Cortex of kidney (tissue), 1 donor: ENCODE measurements around the gene P2RX2.

Experiments used
- DNase-seq: peaks from one replicate; lab custom pipeline; 2025; lab: John Stamatoyannopoulos, UW

Gene P2RX2

GRCh38 chr12:132620113-132620898 lies 1.7 kb downstream of the P2RX2 start:
- no peak for DNase-seq

GRCh38 chr12:132620899-132621656 lies 2.5 kb downstream of the P2RX2 start:
- no peak for DNase-seq

GRCh38 chr12:132621657-132622435 lies 3.3 kb downstream of the P2RX2 start:
- no peak for DNase-seq

GRCh38 chr12:132622437-132623071 lies 4.0 kb downstream of the P2RX2 start:
- no peak for DNase-seq

GRCh38 chr12:132623072-132623869 lies 4.7 kb downstream of the P2RX2 start:
- DNase-seq = no peak

GRCh38 chr12:132624186-132624855 lies 5.7 kb downstream of the P2RX2 start:
- DNase-seq = no peak

GRCh38 chr12:132624910-132625630 lies 6.5 kb downstream of the P2RX2 start:
- DNase-seq = no peak

GRCh38 chr12:132625731-132626430 lies 7.3 kb downstream of the P2RX2 start:
- no peak for DNase-seq

- no peak for DNase-seq
Observed at GRCh38 chr12:132629330-132629729, 10.8 kb downstream of the P2RX2 start.

- DNase-seq = no peak
Observed at GRCh38 chr12:132630672-132631071, 12.1 kb downstream of the P2RX2 start.

- no peak for DNase-seq
Observed at GRCh38 chr12:132631666-132632065, 13.1 kb downstream of the P2RX2 start.

- DNase-seq = no peak
Observed at GRCh38 chr12:132632521-132633228, 14.1 kb downstream of the P2RX2 start.

- DNase-seq = no peak
Observed at GRCh38 chr12:132633398-132633797, 14.8 kb downstream of the P2RX2 start.

- no peak for DNase-seq
Observed at GRCh38 chr12:132633901-132634300, 15.3 kb downstream of the P2RX2 start.

GRCh38 chr12:132634411-132634990 lies 15.9 kb downstream of the P2RX2 start:
- DNase-seq = no peak

- DNase-seq = no peak
Observed at GRCh38 chr12:132635076-132635955, 16.7 kb downstream of the P2RX2 start.

- no peak for DNase-seq
Observed at GRCh38 chr12:132637811-132638210, 19.2 kb downstream of the P2RX2 start.
